SHP77 treated with DMSO at 0.1 percent for 48 hours (cell line): ENCODE data around the gene ATP2A3.
"Not testable (repeated sequence)": the region's sequence is repeated elsewhere in the genome, so short reads cannot be mapped to it uniquely, and the experiment has no call there.

Experiments used
- DNase-seq: peaks from one replicate; lab custom pipeline; 2025; lab: John Stamatoyannopoulos, UW

Gene ATP2A3

DNA sequence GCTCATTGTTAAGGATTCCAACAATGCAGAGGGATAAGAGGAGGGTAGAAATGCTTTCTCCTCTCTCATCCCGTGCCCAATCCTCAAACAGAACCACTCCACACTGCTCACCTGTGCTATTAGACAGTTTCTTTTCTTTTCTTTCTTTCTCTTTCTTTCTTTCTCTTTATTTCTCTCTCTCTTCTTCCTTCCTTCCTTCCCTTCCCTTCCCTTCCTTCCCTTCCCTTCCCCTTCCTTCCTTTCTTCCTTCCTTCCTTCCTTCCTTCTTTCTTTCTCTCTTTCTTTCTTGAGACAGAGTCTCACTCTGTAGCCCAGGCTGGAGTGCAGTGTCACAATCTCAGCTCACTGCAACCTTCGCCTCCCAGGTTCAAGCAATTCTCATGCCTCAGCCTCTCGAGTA is 27.5 kb upstream of the ATP2A3 start:
- DNase-seq = not testable (repeated sequence)

DNA sequence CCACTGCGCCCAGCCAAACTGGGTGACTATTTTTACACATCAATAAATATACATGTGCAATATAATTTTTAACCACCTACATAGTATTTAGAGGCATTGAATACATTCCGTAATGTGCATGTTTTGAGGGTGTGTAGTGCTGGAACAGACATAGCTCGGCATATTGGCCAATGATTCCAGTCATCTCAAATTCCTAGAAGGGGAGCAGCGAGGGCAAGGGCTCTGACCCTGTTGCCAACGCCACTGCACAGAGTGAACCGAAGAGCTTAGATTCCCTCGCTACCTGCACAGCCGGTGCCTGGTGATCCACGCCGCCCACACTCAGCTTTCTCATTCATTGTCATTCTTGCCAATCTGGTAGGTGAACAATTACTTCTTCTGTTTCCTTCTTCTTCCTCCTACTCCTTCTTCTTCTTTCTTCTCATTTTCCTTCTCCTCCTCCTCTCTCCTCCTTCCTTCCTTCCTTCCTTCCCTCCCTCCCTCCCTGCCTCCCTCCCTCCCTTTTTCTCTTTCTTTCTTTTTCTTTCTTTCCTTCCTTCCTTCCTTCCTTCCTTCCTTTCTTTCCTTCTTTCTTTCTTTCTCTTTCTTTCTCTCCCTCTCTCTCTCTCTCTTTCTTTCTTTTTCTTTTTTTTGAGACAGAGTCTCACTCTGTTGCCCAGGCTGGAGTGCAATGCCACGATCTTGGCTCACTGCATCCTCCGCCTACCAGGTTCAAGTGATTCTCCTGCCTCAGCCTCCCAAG is 26.3 kb upstream of the ATP2A3 start:
- no peak for DNase-seq

DNA sequence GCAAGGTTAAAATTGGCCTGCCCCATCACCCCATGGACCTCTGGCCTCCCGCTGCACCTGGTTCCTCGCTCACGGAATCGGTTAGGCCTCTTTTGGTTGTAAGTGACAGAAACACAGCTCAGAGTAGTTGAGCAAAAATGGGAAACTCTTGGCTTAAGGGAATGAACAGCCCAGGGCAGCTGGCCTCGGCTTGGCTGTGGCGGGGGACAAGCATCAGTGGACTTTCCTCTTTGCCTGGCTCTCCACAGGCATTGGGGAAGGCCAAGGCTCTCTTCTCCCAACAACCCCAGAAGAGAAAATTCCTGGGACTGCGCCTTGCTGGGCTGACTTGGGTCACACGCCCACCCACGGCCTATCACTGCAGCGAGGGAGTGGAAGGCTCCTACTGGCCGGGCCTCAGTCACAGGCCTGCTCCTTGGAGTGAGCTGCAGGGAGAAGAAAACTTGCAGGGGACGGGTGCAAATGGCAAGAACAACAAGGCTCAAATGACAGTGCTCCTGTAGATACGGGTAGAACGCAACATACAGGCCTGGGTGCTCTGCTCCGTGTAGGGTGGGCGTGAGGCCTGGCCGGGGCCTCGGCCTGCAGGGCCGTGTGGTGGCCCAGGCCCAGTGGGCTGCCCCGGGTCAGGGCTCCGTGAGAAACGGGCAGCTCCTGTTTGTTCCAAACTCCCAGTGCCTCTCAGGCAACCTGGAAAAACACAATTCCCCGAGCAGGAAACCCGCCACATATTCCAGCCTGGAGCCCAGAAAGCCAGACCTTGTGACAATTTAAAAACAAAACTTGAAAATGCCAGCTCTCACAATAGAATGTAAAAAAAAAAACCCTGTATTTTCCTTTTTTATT is 25.0 kb upstream of the ATP2A3 start:
- DNase-seq = no peak

DNA sequence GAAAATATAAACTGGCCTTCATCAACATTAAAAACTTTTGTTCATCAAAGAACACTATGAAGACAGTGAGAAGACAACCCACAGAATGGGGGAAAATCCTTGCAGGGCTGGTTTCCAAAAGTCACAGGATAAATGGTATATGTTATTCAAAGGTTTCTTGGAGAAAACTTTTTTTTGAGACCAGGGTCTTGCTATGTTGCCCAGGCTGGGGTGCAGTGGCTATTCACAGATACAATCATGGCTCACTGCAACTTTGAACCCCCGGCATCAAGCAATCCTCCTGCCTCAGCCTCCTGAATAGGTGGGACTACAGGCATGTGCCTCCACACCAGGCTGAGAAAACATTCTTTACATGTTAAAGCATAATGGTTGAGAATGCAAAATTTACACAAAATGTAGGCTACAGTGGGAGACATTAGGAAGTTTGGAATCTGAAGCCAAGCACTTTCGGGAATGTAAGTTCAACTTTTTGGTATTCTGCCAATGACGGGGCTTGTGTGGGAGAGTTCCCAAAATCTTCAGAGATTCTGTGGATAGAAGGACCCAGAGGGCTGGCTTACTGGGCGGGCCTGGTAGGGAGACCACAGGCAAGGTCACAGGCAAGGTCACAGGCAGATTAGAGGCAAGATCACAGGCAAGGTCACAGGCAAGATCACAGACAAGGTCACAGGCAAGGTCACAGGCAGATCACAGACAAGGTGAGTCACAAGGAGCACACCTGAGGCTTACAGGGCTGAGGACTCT is 24.2 kb upstream of the ATP2A3 start:
- no peak for DNase-seq

DNA sequence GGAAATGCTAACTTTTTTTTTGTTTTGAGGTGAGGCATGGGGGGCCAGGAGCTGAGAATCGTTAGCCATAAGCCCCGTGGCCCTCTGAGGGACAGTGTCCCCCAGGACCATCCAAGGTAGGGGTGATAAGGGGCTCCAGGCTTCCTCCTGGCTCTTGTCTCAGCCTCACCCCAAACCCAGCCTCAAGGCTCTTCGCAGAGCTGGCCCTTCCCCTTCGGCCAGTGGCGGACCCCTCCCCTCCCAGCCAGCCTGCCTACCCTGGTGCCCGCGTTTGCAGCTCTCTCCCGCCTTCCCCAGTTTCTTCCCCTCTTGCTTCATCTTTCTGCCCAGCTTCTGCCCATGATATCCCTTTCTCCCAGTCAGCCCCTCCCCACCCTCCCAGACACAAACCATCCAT is 22.7 kb upstream of the ATP2A3 start:
- no peak for DNase-seq

DNA sequence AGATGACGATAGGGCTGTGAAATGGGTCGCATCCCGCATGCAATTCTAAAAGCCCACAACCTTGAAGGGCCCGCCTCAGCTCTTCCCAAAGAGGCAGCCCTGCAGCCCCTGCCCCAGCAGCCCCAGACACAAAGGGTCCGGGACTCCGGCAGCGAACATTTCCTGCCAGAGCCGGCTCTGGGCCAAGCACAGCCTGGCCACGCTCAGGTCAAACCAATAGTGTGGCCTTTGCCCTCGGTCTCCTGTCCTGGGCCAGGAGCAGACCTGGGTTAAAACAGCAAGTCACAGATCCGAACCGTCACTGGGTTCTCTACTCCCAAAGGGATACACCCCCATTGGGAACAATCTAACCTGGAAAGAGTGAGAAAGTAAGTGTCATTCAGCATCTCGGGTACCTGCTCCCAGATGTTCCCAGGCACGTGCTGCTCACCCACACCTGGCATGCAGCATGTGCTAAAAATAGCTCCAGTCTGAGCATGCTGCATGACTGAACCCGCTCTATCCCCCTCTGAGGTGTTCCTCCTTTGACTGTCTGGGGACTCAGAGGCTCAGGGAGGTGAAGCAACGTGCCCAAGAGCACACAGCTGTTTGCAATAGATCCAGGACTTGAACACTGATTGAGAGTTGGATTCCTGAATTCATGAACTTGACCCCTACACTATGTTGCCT is 22.2 kb upstream of the ATP2A3 start:
- DNase-seq = peak; percentile 31

DNA sequence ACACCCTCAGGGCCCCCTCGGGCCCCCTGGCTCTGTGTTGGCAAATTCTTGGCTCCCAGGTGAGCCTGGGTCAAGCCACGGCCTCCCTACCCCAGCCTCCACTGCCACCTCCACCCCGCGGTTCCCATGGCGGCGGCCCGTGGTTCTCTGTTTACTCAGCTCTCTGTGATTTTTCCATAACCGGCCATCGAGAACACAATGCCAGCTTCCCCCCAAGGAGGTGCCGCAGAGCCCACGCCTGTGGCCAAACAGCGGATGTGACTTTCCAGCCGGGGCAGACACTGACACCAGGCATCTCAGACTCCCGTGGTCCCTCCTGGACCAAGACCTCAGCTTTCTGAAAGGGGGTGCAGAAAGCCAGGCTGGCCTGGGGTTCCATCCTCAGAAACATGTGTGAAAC is 21.6 kb upstream of the ATP2A3 start:
- DNase-seq = no peak

DNA sequence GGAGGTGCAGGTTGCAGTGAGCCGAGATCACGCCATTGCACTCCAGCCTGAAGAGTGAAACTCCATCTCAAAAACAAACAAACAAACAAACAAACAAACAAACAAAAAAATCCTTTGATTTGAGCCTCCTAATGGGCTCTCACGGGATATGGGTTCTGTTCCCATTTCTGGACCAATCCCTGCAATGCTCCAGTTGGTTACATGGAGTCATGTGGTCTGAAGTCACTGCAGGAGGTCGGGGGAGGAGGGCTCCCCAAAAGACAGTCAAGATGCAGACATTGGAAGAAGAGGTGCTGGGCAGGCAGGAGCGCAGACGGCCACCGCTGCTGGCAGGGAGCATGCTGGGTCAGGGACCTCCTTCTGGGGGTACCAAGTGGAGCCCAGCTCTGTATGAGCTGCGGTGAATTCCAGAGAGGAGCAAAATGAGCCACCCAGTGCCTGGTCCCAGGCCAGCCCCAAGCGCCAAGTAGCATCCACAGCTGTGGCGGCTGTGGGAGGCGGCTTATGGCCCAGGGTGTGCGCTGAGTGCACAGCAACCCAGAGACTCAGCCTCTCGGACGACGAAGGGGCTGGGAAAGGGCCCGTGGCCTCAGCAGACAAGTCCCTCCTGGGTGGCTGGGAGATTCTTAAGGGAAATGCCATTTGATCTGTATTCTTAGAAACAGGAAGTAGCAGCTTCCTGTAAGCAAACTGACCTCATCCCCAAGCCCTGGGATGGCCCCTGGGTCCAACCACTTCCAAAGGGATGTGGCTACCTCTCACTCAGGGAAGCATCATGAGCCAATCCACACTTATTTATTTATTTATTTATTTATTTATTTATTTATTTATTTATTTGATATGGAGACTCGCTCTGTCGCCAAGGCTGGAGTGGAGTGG is 19.6 kb upstream of the ATP2A3 start:
- DNase-seq = no peak

DNA sequence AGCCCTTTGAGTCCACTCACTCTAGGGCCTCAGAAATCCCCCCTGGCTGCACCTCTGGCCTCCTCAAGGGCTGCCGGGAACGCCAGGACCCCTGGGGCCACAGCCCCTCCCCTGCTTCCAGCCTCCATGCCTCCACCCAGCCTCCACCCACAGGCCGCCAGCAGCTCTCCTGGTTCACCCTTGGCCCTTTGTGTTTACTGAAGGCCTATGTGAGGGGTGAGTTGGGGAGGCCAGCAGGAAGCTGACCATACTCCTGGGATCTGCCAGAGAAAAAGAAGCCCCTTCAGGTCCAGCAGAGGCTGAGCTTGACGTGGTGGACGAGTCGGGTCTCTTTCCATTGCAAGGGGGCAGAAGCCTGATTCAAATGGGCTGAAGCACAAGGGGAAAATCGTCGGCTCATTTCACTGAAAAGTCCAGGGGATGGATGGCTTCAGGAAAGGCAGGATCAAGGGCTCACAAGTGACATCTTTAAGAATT is 18.3 kb upstream of the ATP2A3 start:
- DNase-seq = no peak

DNA sequence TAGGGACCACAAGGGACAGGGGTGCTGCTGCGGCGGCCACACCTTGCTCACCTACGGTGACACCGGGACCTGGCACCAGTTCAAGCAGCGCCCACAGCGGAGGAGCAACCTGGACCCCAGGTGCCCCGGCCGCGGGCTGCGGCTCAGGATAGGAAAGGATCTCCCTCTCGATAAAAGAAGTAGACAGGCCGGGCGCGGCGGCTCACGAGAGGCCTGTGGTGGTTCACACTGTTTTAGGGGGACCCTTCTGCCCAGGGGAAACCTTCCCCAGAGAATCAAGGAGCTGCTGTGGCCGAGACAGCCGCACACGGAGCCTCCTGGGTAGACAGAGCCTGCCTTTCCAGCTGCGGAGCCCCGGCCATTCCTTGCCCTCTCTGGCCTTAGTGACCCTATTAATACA is 17.9 kb upstream of the ATP2A3 start:
- no peak for DNase-seq

DNA sequence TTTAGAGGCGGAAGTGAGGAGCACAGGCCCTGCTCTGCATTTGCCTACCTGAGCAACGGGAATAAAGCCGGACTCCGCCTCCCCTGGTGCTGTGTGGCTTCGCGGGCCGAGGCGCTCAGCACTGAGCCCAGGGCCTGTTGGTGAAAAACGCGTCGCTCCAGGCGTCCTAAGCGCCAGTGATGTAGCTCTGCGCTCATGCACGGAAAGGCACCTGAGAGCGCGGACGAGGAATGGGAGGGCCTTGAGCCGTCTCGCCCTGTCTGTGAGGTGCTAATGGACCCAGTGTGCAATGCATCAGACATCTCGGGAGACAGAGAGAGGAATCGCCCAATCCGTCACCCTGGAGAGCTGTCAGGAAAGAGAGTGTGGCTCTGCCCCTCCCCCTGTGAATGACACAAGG is 17.2 kb upstream of the ATP2A3 start:
- no peak for DNase-seq

DNA sequence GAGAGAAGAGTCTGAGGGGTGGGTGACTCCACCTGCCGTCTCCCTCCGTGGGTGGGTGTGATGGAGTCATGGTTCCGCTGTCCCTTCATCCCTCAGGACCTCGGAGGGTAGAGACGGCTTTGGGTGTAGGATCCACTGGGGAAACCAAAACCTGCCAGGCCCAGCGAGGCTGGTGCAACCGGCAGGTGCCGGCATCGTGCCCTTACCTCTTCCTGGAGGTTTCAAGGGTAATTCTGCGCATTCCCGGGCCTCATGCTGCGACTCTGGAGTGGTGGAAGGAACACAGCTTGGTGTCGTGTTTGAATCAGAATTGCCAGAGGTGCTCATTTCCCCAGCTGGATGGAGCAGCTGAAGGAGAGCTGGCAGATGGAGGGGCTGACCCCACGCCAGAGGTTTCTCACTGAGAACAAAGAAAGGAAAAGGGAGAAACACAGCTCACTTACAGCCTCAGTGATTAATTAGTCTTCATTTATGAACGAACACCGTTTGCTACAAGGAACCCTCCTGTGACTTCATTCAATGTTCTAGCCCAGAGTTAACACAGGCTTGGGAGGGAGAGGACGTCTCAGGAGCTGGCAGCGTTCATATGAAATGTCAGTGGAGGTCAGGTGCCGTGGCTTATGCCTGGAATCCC is 16.3 kb upstream of the ATP2A3 start:
- DNase-seq = no peak

DNA sequence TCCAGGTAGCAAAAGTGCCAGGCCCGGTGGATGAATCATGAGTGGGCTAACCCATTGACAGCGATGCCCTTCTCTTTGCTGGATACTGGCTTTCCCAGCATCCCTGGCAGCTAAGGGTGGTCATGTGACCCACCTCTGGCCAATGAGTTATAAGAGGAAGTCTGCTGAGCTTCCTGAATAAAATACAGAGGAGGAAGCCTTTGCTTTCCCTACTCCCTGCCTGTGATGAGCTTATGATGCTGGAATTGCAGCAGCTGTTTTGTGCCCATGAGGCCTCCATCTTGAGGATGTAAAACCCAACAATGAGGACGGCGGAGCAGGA is 15.0 kb upstream of the ATP2A3 start:
- no peak for DNase-seq

DNA sequence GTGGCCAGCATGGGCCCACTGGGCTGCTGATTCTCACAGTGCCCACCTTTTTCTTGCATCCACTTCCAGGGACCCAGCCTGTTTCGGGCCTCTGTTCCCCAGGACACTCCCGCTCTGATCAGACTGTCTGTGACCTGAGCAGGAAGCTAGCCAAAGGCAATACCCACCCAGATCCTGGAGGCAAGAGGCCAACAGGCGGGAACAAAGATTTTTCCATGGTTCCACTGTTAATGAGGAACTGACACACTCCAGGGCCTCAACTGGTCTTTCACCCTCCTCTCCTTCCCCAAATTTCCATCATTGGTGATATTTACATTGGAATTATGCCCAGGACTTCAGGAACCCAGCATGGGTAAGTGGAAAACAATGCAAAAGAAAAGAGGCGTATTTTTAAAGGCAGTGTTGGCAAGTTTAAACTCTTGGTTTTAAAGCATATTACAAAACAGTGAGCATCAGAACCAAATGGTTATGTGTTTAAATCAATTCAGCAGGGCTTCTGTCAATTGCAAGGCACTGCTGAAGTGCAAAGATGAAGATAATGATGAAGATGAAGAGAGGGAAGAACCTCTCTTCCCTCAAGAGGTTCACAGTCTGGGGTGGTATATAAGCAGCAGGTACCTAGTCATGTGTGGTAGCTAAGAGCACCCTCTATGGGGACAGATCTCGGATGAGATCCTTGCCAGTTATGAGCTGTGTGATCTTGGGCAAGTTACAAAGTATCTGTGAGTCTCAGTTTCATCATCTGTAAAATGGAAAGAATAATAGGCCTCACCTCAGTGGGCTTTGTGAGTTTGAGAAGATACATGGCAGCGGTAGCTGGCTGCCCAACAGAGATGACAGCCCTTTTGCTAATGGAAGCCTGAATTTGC is 14.4 kb upstream of the ATP2A3 start:
- DNase-seq = no peak

DNA sequence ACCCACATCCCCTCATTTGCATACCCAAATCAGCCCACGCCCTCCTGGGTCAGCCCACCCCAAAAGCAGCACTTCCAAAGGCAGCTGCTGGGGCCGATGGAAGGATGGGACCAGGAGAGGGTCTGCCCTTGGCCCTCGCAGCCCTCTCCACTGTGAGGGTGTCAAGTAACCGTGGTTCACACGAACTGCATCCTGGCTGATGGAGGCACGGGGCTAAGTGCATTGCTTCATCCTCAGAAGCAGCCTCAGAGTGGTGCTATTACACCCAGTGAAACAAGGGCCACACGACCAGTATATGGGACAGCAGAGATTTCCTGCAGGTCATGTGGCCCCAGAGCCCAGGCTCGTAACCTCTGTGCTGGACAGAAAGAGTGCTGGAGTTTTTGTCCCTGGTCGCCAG is 13.2 kb upstream of the ATP2A3 start:
- DNase-seq = no peak

DNA sequence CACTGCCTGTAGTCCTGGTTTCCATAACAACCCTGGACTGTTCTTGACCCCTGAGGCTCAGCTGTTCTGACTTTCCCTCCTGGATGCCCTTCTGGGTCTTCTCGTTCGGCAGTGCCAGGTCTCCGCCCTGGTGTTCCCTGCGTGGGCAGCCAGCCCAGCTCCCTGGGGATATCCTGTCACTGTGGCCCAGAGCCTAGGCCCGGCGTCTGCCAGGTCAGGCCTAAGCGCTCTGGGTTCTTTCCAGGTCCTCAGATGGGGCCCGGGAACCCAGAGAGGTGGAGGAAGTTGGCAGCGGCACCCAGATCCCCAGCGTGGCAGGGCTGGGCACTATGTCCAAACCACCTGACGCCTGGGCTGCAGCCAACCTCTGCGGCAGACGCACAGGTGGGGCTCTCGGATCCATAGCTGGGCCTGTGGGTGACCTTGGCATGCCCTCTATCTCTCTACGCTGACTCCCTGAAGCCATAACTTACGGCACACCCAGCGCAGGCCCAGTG is 12.5 kb upstream of the ATP2A3 start:
- DNase-seq = no peak

DNA sequence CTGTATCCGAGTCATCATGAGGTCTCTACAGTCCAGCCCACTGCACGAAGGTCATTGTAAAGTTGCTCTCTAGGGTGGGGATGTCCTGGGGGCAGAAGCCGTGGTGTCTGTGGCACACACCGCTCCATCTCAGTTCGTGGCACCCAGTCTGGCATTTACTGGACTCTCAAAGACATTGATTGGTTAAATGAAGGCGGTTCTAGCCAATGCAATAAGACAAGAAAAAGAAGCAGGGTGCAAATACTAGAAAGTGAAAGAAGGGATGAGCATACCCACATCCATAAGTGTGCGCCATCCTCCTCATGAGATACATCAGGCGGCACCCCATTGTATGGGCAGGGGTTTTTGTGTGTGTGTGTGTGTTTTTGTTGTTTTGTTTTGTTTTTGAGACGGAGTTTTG is 10.7 kb upstream of the ATP2A3 start:
- no peak for DNase-seq

DNA sequence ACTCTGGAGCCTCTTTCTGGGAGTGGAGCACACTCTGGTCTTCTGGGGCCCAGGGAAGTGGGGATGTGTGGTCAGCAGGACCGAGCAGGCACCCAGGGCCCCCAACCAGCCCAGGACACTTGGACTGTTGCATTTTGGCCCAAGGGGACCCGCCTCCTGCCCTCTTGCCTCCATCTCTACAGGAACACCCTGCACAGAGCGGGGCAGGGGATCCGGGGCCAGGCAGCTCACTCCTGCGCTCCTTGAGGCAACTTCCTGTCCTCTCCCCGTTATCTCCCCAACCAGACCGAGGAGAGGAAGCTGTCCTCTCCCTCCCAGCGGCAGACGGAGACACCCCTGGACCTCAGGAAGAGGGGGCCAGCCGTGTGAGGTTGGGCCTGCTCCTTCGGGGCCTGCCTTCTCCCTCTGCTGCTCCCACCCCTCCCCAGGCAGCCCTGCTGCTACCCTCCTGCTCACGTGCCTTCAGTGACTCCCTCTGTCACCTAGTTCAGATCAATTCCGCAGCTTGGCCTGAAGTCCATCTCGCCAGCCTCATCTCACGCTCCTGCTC is 10.0 kb upstream of the ATP2A3 start:
- no peak for DNase-seq

DNA sequence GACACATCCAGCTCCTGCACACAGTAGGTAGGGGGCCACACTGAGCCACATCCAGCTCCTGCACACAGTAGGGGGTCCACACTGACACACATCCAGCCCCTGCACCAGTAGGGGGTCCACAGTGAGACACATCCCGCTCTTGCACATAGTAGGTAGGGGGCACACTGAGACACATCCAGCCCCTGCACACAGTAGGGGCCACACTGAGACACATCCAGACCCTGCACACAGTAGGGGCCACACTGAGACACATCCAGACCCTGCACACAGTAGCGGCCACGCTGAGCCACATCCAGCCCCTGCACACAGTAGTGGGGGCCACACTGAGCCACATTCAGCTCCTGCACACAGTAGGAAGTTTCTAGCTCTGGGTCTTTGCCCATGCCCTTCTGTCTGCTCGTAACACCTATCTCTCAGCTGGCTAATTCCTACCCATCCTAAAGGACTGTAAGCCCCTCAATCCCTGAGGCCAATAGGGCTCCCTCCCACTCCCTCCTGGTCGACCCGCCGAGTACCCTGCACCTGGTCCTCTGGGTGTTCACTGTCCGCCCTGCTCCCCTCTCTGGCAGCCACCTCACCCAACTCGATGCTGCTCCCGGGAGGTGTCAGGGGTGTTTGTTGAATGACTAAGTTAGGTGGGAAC is 9.4 kb upstream of the ATP2A3 start:
- no peak for DNase-seq
